GM19099 (cell line): Measurements from ENCODE around the gene DRAM2.

Source experiments
- POLR2A ChIP-seq: IDR thresholded peaks from 3 replicates; pipeline ENCODE4 v1.6.1; 2011; ENCODE audit warnings: low read depth; ENCODE audit not compliant: insufficient read length; ENCODE audit errors: extremely low read depth

The DRAM2 gene

GRCh38 chr1:111110197-111110899 is 29.5 kb downstream of the DRAM2 start:
- TF ChIP-seq POLR2A, result no peak

- no peak for TF ChIP-seq POLR2A
Observed at GRCh38 chr1:111104981-111105380, 34.9 kb downstream of the DRAM2 start.

- no peak for TF ChIP-seq POLR2A
Observed at GRCh38 chr1:111101854-111102642, 37.8 kb downstream of the DRAM2 start.

- no peak for TF ChIP-seq POLR2A
Observed at GRCh38 chr1:111099289-111099688, 40.6 kb downstream of the DRAM2 start.

- no peak for TF ChIP-seq POLR2A
Observed at GRCh38 chr1:111097356-111098099, 42.4 kb downstream of the DRAM2 start.

GRCh38 chr1:111089638-111090037 is 50.3 kb downstream of the DRAM2 start:
- no peak for TF ChIP-seq POLR2A

- TF ChIP-seq POLR2A, result no peak
Observed at GRCh38 chr1:111085676-111086075, 54.2 kb downstream of the DRAM2 start.

- no peak for TF ChIP-seq POLR2A
Observed at GRCh38 chr1:111084999-111085398, 54.9 kb downstream of the DRAM2 start.

GRCh38 chr1:111082421-111083203 is 57.3 kb downstream of the DRAM2 start:
- TF ChIP-seq POLR2A, result no peak
